PFSK-1 (cell line): Measurements from ENCODE around the gene MAD1L1.

Source experiments
- FOXP2 ChIP-seq: optimal IDR thresholded peaks from 2 replicates; pipeline ENCODE3; 2011; ENCODE audit warnings: borderline replicate concordance, control low read depth, inconsistent platforms; ENCODE audit not compliant: insufficient read depth; ENCODE audit errors: extremely low read length, extremely low read depth
- POLR2AphosphoS5 ChIP-seq: IDR thresholded peaks from 2 replicates; pipeline ENCODE4 v1.6.1; 2012; ENCODE audit warnings: low read depth, mild to moderate bottlenecking, control low read depth, low read length, moderate library complexity
- SIN3A ChIP-seq: IDR thresholded peaks from 2 replicates; pipeline ENCODE4 v1.6.1; 2012; ENCODE audit warnings: mild to moderate bottlenecking, low read length, moderate library complexity, borderline replicate concordance; ENCODE audit not compliant: insufficient read depth
- TAF1 ChIP-seq: IDR thresholded peaks from 2 replicates; pipeline ENCODE4 v1.6.1; 2012; ENCODE audit warnings: low read length, control low read depth, borderline replicate concordance; ENCODE audit not compliant: insufficient read depth
- TF ChIP-seq, protein P1 (sequence below), 2 experiments: IDR thresholded peaks; 2 replicates each; pipeline versions ENCODE4 v1.6.1 to v1.8.0; 2011 to 2012; ENCODE audit warnings: low read depth in 2 of 2, low read length in 2 of 2, control low read depth in 1 of 2, inconsistent platforms in 1 of 2, mild to moderate bottlenecking in 1 of 2, moderate library complexity in 1 of 2; ENCODE audit not compliant: insufficient read depth in 1 of 2

MAD1L1 gene

DNA sequence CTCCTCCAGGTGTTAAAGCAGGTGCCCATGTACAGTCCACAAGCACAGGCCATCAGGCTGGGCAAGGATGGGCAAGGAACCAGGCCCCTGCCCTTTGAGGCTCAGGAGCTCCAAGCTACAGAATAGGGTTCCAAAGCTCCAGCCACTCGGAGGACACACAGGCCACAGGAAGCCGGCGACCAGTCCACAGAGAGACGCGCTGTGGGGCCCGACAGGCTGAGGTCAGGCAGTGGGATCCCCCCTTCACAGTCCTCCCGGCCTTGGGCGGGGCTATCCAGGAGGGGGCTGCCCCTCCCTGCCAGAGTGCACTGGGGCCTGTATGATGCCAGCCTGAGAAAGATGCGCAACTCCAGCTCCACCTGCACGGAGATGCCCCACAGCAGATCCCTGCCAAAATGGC, 34.0 kb downstream of the MAD1L1 start:
- no peak for TF ChIP-seq POLR2AphosphoS5
- no peak for TF ChIP-seq SIN3A
- no peak for TF ChIP-seq TAF1
- TF ChIP-seq, protein P1, sequence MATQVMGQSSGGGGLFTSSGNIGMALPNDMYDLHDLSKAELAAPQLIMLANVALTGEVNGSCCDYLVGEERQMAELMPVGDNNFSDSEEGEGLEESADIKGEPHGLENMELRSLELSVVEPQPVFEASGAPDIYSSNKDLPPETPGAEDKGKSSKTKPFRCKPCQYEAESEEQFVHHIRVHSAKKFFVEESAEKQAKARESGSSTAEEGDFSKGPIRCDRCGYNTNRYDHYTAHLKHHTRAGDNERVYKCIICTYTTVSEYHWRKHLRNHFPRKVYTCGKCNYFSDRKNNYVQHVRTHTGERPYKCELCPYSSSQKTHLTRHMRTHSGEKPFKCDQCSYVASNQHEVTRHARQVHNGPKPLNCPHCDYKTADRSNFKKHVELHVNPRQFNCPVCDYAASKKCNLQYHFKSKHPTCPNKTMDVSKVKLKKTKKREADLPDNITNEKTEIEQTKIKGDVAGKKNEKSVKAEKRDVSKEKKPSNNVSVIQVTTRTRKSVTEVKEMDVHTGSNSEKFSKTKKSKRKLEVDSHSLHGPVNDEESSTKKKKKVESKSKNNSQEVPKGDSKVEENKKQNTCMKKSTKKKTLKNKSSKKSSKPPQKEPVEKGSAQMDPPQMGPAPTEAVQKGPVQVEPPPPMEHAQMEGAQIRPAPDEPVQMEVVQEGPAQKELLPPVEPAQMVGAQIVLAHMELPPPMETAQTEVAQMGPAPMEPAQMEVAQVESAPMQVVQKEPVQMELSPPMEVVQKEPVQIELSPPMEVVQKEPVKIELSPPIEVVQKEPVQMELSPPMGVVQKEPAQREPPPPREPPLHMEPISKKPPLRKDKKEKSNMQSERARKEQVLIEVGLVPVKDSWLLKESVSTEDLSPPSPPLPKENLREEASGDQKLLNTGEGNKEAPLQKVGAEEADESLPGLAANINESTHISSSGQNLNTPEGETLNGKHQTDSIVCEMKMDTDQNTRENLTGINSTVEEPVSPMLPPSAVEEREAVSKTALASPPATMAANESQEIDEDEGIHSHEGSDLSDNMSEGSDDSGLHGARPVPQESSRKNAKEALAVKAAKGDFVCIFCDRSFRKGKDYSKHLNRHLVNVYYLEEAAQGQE (IDR thresholded peaks at IDR 0.05; ENCODE audit: insufficient read depth in 1 of 2, low read depth in 2 of 2, low read length in 2 of 2) = no peak
- no peak for TF ChIP-seq FOXP2

DNA sequence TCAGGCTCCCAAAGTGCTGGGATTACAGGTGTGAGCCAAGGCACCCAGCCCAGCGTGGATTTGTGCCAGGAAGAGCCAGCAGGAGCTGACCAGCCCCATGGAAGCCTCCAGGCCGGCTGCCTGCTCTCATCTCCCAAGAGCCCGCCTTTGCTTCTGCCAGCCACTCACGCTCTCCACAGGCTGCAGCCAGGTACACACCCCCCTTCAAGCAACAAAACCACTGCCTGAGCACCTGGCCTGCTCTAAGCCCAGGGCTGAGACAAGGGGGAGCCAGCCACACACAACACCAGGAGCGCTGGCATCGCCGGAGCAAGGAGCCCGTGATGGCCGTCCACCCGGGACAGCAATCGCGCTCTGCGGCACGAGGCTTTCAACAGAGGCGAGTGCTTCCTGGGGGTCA, 34.5 kb downstream of the MAD1L1 start:
- TF ChIP-seq TAF1 = no peak
- TF ChIP-seq, protein P1 (IDR thresholded peaks at IDR 0.05; ENCODE audit: insufficient read depth in 1 of 2, low read depth in 2 of 2, low read length in 2 of 2) = no peak
- TF ChIP-seq SIN3A = no peak
- TF ChIP-seq FOXP2 = no peak
- no peak for TF ChIP-seq POLR2AphosphoS5

DNA sequence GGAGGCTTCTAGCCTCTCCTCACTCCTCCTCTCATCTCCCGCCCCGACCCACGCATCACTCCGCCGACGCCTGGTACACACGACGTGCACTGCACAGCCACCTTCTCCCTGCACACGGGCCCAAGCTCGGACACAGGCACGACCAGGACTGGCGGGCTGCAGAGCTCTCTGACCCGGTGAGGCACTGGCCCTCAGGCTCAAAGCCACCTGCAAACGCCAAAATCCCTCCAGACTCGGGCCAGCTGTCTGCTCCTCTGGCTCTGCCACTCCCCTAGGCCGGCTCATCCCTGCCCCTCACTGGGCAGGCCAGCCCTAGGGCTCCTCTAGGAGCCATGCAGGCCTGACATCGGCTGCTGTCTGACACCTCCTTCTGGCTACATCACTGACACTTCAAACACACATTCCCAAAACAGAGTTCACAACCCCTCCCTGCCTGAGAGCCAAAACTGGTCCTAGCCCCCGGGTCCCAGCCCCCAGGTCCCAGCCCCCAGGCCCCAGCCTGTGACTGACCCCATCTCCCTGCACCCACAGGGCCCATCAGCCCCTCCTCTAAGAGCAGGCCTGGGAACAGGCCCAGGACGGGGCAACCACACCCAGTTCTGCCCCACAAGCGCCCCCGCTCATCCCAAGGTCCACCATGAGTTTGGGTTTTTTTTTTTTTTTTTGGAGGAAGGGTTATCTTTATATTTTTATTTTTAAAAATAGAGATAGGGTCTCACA, 35.1 kb downstream of the MAD1L1 start:
- TF ChIP-seq, protein P1 (IDR thresholded peaks at IDR 0.05; ENCODE audit: insufficient read depth in 1 of 2, low read depth in 2 of 2, low read length in 2 of 2) = no peak
- no peak for TF ChIP-seq FOXP2
- no peak for TF ChIP-seq SIN3A
- TF ChIP-seq POLR2AphosphoS5 = no peak
- no peak for TF ChIP-seq TAF1

DNA sequence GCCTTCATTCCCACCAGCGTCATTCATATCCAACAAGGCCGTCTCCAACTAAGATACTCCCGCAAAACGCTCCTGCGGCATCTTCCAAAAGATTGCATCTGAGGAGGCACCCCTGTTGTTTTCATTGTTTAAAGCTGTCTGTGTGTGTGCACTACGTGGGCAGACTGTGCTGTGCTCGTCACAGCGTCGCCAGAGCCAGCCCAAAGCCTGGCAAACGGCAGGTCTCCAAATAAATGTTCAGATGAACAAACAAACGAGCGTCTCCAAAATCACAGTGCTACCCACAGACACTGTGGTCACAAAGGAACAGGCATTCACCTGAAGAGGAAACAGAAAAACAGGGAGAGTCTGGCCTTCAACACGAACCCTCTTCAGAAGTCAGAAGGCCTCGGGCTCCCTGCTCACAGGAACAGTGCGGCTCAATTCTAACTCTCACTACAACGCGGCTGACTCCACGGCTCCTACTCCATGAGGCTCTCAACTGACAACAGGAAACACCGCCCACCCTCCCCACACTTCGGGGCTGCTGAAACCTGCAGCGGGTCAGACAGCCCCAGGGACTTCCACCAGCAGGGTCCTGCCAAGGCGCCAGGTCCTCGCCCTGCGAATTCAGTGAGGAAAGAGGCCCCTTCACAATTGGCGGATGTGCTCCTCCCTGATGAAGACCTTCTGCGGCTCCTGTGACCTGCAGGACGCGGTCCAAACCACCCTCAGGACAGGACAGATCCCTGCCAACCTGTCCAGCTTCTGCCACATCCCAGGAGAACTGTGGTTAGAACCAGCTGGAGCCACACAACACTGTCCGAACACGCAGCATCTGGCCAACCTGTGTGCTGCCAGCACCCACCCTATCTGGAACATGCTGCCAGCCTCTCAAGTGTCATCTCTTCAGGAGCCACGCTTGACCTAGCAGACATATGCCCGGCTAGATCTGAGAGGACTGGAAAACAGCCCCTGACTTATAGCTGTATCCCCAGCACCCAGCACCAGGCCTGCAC, 36.1 kb downstream of the MAD1L1 start:
- no peak for TF ChIP-seq TAF1
- TF ChIP-seq FOXP2 = no peak
- TF ChIP-seq POLR2AphosphoS5 = no peak
- no peak for TF ChIP-seq SIN3A
- TF ChIP-seq, protein P1 (IDR thresholded peaks at IDR 0.05; ENCODE audit: insufficient read depth in 1 of 2, low read depth in 2 of 2, low read length in 2 of 2) = no peak
